HepG2 (cell line): ENCODE data around the gene COL5A1. TPM values are rescaled to one million over a fixed set of nuclear protein-coding genes. Genes with fewer than 3 reads are reported as not detected.

Experiments used
- ATAC-seq: fragments of 200-7000 bp; cut with Tn5 transposase; 3 replicates; pipeline ENCODE4 v1.9.1; 2020; ENCODE audit warnings: mild to moderate bottlenecking, moderate library complexity
- BruUV-seq: library from RNA; stranded (reverse); fragments of 400-500 nt; replicated peaks from 2 replicates; lab custom pipeline; 2021; lab: Mats Ljungman, UMichigan
- CTCF ChIA-PET: fragments of 300-600 bp; formaldehyde crosslinking; extraction: SDS; loops from one replicate; lab custom pipeline; 2021; ENCODE audit warnings: low total read pairs, inconsistent platforms, low intra/inter-chr PET ratio; lab: Yijun Ruan, JAX
- POLR2A ChIA-PET: fragments of 350-600 bp; sonication (Branson Sonifier 250); formaldehyde crosslinking; loops from one replicate; lab custom pipeline; 2020; ENCODE audit warnings: antibody characterized with exemption, inconsistent platforms; lab: Yijun Ruan, JAX
- DNase-seq: peaks from one replicate; pipeline ENCODE4 v3.0.0-alpha.2; 2015; ENCODE audit warnings: low spot score
- FAIRE-seq: peaks from 3 replicates; lab custom pipeline; 2011; peaks lifted over from hg19 to GRCh38; lab: Jason Lieb, UNC
- H2AFZ ChIP-seq: one replicate; pipeline ENCODE4 v1.6.1; 2011; ENCODE audit warnings: low read length, inconsistent platforms
- H3K27ac ChIP-seq: fragments of 300-600 bp; 3 replicates; pipeline ENCODE4 v1.8.0; 2011; ENCODE audit warnings: mixed run types, mild to moderate bottlenecking, mixed read lengths, low read length, inconsistent platforms; ENCODE audit not compliant: insufficient read depth; ENCODE audit errors: extremely low read length
- H3K27me3 ChIP-seq, 2 experiments: fragments of 200-600 bp in 1 of 2; 2 replicates in 1 of 2; 3 replicates in 1 of 2; pipeline versions ENCODE4 v1.6.0 to v1.8.0; 2011; ENCODE audit warnings: low read length in 2 of 2, mild to moderate bottlenecking in 2 of 2, moderate library complexity in 2 of 2, inconsistent platforms in 1 of 2; ENCODE audit not compliant: insufficient read depth in 2 of 2, control insufficient read depth in 1 of 2
- H3K36me3 ChIP-seq, 2 experiments: fragments of 200-600 bp in 1 of 2; replicated peaks in 1 of 2; 2 replicates in 1 of 2; 3 replicates in 1 of 2; pipeline versions ENCODE4 v1.5.1 to v1.8.0; 2011; ENCODE audit warnings: low read length in 2 of 2, inconsistent platforms in 1 of 2; ENCODE audit not compliant: insufficient read depth in 2 of 2, control insufficient read depth in 1 of 2
- H3K4me1 ChIP-seq: 2 replicates; pipeline ENCODE4 v1.5.1; 2012; ENCODE audit warnings: low read length, inconsistent platforms; ENCODE audit not compliant: insufficient read depth
- H3K4me2 ChIP-seq: 2 replicates; pipeline ENCODE4 v1.6.0; 2011; ENCODE audit warnings: low read depth, low read length, inconsistent platforms
- H3K4me3 ChIP-seq, 3 experiments: fragments of 200-600 bp in 1 of 3; sonication (generic), shearing (Covaris generic) in 1 of 3; replicated peaks in 1 of 3; 2 replicates each; pipeline ENCODE4 v1.5.1; 2011 to 2016; ENCODE audit warnings: low read length in 3 of 3, inconsistent platforms in 2 of 3, low read depth in 2 of 3, mild to moderate bottlenecking in 2 of 3, control low read depth in 1 of 3, mixed read lengths in 1 of 3; ENCODE audit not compliant: insufficient read depth in 1 of 3
- H3K79me2 ChIP-seq: one replicate; pipeline ENCODE4 v1.6.1; 2011; ENCODE audit warnings: low read length, inconsistent platforms; ENCODE audit not compliant: insufficient read depth
- H3K9ac ChIP-seq: 2 replicates; pipeline ENCODE4 v1.6.0; 2011; ENCODE audit warnings: mild to moderate bottlenecking, low read depth, low read length, inconsistent platforms; ENCODE audit not compliant: insufficient read depth
- H3K9me3 ChIP-seq: 2 replicates; pipeline ENCODE4 v1.5.1; 2012; ENCODE audit warnings: mild to moderate bottlenecking, low read length
- H4K20me1 ChIP-seq: 2 replicates; pipeline ENCODE4 v1.6.0; 2011; ENCODE audit warnings: inconsistent platforms, mild to moderate bottlenecking, low read length, moderate library complexity; ENCODE audit not compliant: insufficient read depth
- CEBPG ChIP-seq: IDR thresholded peaks from 2 replicates; pipeline ENCODE4 v1.6.1; 2016
- HMGA1 ChIP-seq: sonication (generic); formaldehyde crosslinking; conservative IDR thresholded peaks from 2 replicates; pipeline ENCODE4 v1.4.0; 2020; ENCODE audit warnings: missing genetic modification reagents
- KDM6A ChIP-seq: IDR thresholded peaks from 2 replicates; pipeline ENCODE4 v1.6.1; 2016; ENCODE audit warnings: low read depth
- NFYC ChIP-seq: IDR thresholded peaks from 2 replicates; pipeline ENCODE4 v1.6.1; 2016; ENCODE audit warnings: missing genetic modification reagents, missing compliant biosample characterization
- SNAPC2 ChIP-seq: sonication (generic); formaldehyde crosslinking; IDR thresholded peaks from 2 replicates; pipeline ENCODE4 v1.8.1; 2022; ENCODE audit warnings: mild to moderate bottlenecking, missing genetic modification reagents
- TSC22D2 ChIP-seq: sonication (generic); formaldehyde crosslinking; IDR thresholded peaks from 2 replicates; pipeline ENCODE4 v1.5.1; 2020; ENCODE audit warnings: missing genetic modification reagents, mild to moderate bottlenecking, borderline replicate concordance
- ZNF615 ChIP-seq: sonication (generic); formaldehyde crosslinking; IDR thresholded peaks from 2 replicates; pipeline ENCODE4 v1.5.0; 2020; ENCODE audit warnings: mild to moderate bottlenecking, missing genetic modification reagents, borderline replicate concordance
- ZNF674 ChIP-seq: sonication (generic); formaldehyde crosslinking; IDR thresholded peaks from 2 replicates; pipeline ENCODE4 v1.5.0; 2020; ENCODE audit warnings: low read depth, mild to moderate bottlenecking, missing genetic modification reagents
- ZNF749 ChIP-seq: sonication (generic); formaldehyde crosslinking; IDR thresholded peaks from 2 replicates; pipeline ENCODE4 v1.8.0; 2022; ENCODE audit warnings: mild to moderate bottlenecking, missing genetic modification reagents, moderate library complexity, borderline replicate concordance
- ZNF788 ChIP-seq: sonication (generic); formaldehyde crosslinking; IDR thresholded peaks from 2 replicates; pipeline ENCODE4 v1.5.0; 2020; ENCODE audit warnings: mild to moderate bottlenecking, missing genetic modification reagents, borderline replicate concordance
- ZSCAN9 ChIP-seq: IDR thresholded peaks from 2 replicates; pipeline ENCODE4 v1.6.1; 2016; ENCODE audit warnings: borderline replicate concordance
- WGBS: methylation state at CpG from one replicate; pipeline ENCODE4 v1.1.6; 2017; ENCODE audit warnings: low lambda C conversion rate; 5-methylcytosine and 5-hydroxymethylcytosine counted together
- in situ Hi-C: cut with HindIII; loops from 2 replicates; pipeline ENCODE4 v1.10.0; 2017; ENCODE audit warnings: low pct_unique_long_range_greater_than_20kb; ENCODE audit not compliant: extremely low pct_ligation_motif_present
- intact Hi-C: fragments of 100-400 bp; cut with micrococcal nuclease; formaldehyde crosslinking; loops from one replicate; pipeline ENCODE4 v1.10.0; 2022; ENCODE audit not compliant: unreplicated experiment
- polyA plus RNA-seq, 8 experiments: library from polyadenylated mRNA; depleted of rRNA in 3 of 8; stranded (reverse) in 7 of 8; unstranded in 1 of 8; fragments of >200 nt; fragmentation: Illumina TruSeq in 4 of 8; extraction: Trizol in 4 of 8; gene quantifications; 2 replicates each; pipeline versions ENCODE4 v1.2.1 to v1.2.3, GENCODE V29; 2011 to 2016; ENCODE audit warnings: low read depth in 4 of 8, missing spikeins in 1 of 8, mixed read lengths in 1 of 8; ENCODE audit not compliant: insufficient read depth in 1 of 8
- total RNA-seq, 5 experiments: library from RNA; depleted of rRNA; stranded (reverse); fragments of >200 nt; fragmentation: Illumina TruSeq; extraction: Trizol; gene quantifications; 2 replicates each; pipeline ENCODE4 v1.2.3, GENCODE V29; 2016; ENCODE audit warnings: low read depth in 1 of 5
- TF ChIP-seq, protein P1 (sequence below): sonication (generic); formaldehyde crosslinking; IDR thresholded peaks from 2 replicates; pipeline ENCODE4 v1.4.0; 2020; ENCODE audit warnings: missing genetic modification reagents, borderline replicate concordance
- TF ChIP-seq, protein P2 (sequence below): sonication (generic); formaldehyde crosslinking; IDR thresholded peaks from 2 replicates; pipeline ENCODE4 v1.4.0; 2020; ENCODE audit warnings: missing genetic modification reagents, mild to moderate bottlenecking, borderline replicate concordance
- TF ChIP-seq, protein P3 (sequence below): sonication (generic); formaldehyde crosslinking; IDR thresholded peaks from 2 replicates; pipeline ENCODE4 v1.4.0; 2020; ENCODE audit warnings: missing genetic modification reagents

Gene COL5A1
- total and polyA plus RNA-seq, 2 of the 13 experiments (the other 11 are each of a cell fraction or from before 2014, with no cell fraction given): not detected

DNA sequence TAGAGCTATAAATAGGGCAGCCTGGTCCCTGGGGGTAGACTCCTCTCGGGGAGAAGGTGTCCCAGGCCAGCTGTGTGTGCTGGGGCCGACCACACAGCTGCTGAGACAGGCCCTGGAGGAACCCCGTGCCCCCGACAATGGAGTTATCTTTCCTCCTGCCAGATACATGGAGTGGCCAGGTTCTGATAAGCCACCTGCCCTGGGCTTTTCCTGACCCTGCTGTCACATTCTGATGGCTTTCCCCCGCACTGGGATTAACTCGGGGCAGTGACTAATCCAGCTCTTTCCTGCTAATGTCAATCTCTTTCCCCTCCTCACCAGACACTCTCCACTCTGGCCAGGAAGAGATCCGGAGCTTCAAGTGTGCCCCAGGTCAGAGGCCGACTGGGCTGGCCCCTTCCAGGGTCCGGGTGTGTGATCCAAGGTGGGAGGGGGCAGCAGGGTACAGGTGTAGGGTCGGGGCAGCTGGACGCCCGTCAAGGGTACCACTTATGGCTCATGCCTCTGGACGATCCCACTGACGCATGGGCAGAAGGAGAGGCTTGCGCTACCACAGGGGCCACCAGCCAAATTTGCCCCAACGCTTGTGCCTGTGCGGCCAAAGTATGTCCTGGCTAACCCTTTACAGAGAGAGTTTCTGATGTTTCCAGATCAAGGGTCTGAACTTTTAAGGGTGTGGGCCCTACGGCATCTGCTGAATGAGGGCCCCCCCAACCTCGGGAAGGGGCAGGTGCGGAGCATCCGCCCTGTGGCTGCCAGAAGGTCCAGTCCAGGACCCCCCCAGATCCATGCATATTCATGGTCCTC lies 20.6 kb upstream of the COL5A1 start (continued):
- TF ChIP-seq, protein P1, sequence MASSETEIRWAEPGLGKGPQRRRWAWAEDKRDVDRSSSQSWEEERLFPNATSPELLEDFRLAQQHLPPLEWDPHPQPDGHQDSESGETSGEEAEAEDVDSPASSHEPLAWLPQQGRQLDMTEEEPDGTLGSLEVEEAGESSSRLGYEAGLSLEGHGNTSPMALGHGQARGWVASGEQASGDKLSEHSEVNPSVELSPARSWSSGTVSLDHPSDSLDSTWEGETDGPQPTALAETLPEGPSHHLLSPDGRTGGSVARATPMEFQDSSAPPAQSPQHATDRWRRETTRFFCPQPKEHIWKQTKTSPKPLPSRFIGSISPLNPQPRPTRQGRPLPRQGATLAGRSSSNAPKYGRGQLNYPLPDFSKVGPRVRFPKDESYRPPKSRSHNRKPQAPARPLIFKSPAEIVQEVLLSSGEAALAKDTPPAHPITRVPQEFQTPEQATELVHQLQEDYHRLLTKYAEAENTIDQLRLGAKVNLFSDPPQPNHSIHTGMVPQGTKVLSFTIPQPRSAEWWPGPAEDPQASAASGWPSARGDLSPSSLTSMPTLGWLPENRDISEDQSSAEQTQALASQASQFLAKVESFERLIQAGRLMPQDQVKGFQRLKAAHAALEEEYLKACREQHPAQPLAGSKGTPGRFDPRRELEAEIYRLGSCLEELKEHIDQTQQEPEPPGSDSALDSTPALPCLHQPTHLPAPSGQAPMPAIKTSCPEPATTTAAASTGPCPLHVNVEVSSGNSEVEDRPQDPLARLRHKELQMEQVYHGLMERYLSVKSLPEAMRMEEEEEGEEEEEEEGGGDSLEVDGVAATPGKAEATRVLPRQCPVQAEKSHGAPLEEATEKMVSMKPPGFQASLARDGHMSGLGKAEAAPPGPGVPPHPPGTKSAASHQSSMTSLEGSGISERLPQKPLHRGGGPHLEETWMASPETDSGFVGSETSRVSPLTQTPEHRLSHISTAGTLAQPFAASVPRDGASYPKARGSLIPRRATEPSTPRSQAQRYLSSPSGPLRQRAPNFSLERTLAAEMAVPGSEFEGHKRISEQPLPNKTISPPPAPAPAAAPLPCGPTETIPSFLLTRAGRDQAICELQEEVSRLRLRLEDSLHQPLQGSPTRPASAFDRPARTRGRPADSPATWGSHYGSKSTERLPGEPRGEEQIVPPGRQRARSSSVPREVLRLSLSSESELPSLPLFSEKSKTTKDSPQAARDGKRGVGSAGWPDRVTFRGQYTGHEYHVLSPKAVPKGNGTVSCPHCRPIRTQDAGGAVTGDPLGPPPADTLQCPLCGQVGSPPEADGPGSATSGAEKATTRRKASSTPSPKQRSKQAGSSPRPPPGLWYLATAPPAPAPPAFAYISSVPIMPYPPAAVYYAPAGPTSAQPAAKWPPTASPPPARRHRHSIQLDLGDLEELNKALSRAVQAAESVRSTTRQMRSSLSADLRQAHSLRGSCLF (CRISPR knock-in tag): no peak
- no peak for TF ChIP-seq HMGA1 (CRISPR knock-in tag)
- TF ChIP-seq ZSCAN9: no peak
- TF ChIP-seq ZNF749: no peak
- no peak for TF ChIP-seq CEBPG (CRISPR knock-in tag)
- no peak for TF ChIP-seq NFYC (CRISPR knock-in tag)
- no peak for TF ChIP-seq ZNF788 (CRISPR knock-in tag)

DNA sequence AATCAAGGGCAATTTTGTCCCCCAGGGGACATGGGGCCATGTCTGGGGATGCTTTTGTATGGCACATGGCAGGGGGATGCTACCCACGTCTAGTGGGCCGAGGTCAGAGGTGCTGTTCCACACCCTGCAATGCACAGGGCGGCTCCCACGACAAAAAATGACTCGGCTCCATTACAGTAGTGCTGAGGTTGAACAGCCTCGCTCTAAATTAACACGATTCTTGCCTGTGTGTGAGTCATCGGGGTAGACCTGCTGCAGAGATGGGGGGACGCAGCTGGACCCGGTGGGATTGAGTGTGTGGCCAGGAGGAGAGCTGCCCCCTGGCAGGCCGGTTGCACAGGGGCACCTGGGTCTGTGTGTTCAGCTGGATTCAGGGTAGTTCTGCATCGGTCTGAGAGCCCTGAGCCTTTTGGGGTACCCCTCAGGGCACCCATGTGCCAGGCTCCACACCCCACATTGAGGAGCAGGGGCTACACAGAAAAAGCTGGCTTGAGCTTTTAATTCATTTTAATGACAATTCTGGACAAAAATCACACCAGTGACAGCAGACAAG lies 20.0 kb upstream of the COL5A1 start:
- Histone ChIP-seq H3K9me3 (no peaks in the 10 kb centered on the region), H3K79me2 (no peaks in the 10 kb centered on the region), H3K27me3 (peaks cover 11 to 93% of the 10 kb centered on the region in 2 experiments; a peak in 4 of 5 replicates), H3K9ac (no peak overlapping the region), H3K4me2 (no peak overlapping the region), H2AFZ (no peak overlapping the region), H3K27ac (no peak overlapping the region), H3K4me3 (no peak overlapping the region), H4K20me1 (peaks cover 2% of the 10 kb centered on the region; the same call in 1 of the 2 replicates), H3K4me1 (no peaks in the 10 kb centered on the region), H3K36me3 (no peaks in the 10 kb centered on the region)
- ChIA-PET CTCF (no interaction called here), POLR2A (no interaction called here)
- no TSS peak for BruUV-seq
- ATAC-seq (no peak), FAIRE-seq (no peak), DNase-seq (no peak)
- intact Hi-C loops: no loop called here
- no CpG with 5 or more reads among the region's 12 CpGs for WGBS
- in situ Hi-C loops: no loop called here
- TF ChIP-seq TSC22D2 (CRISPR knock-in tag) (no peak), KDM6A (no peak), SNAPC2 (no peak), ZNF615 (no peak), ZNF674 (CRISPR knock-in tag) (no peak)
- TF ChIP-seq, protein P2, sequence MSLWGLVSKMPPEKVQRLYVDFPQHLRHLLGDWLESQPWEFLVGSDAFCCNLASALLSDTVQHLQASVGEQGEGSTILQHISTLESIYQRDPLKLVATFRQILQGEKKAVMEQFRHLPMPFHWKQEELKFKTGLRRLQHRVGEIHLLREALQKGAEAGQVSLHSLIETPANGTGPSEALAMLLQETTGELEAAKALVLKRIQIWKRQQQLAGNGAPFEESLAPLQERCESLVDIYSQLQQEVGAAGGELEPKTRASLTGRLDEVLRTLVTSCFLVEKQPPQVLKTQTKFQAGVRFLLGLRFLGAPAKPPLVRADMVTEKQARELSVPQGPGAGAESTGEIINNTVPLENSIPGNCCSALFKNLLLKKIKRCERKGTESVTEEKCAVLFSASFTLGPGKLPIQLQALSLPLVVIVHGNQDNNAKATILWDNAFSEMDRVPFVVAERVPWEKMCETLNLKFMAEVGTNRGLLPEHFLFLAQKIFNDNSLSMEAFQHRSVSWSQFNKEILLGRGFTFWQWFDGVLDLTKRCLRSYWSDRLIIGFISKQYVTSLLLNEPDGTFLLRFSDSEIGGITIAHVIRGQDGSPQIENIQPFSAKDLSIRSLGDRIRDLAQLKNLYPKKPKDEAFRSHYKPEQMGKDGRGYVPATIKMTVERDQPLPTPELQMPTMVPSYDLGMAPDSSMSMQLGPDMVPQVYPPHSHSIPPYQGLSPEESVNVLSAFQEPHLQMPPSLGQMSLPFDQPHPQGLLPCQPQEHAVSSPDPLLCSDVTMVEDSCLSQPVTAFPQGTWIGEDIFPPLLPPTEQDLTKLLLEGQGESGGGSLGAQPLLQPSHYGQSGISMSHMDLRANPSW: no peak
- TF ChIP-seq, protein P3, sequence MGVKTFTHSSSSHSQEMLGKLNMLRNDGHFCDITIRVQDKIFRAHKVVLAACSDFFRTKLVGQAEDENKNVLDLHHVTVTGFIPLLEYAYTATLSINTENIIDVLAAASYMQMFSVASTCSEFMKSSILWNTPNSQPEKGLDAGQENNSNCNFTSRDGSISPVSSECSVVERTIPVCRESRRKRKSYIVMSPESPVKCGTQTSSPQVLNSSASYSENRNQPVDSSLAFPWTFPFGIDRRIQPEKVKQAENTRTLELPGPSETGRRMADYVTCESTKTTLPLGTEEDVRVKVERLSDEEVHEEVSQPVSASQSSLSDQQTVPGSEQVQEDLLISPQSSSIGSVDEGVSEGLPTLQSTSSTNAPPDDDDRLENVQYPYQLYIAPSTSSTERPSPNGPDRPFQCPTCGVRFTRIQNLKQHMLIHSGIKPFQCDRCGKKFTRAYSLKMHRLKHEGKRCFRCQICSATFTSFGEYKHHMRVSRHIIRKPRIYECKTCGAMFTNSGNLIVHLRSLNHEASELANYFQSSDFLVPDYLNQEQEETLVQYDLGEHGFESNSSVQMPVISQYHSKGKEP: no peak
